Thoracic aorta (tissue), 2 donors: ENCODE results near the gene SELENOT. TPM values are rescaled to one million over a fixed set of nuclear protein-coding genes. Genes with fewer than 3 reads are reported as not detected.
A peak's percentile ranks its signal among the peaks of the same experiment; 100 is the strongest.

ENCODE experiments used
- ATAC-seq: fragments of 150-250 bp; one replicate; pipeline ENCODE4 v1.8.0; 2017; ENCODE audit warnings: low read depth; ENCODE audit not compliant: insufficient number of reproducible peaks, low FRiP score
- DNase-seq: peaks from one replicate; pipeline ENCODE4 v3.0.0-alpha.2; 2020; ENCODE audit warnings: low spot score
- H3K27ac ChIP-seq, 2 donors: fragments of 200-600 bp; sonication (generic); 1 replicate in 1 of 2; 2 replicates in 1 of 2; pipeline ENCODE4 v1.5.1; 2016; ENCODE audit warnings: mild to moderate bottlenecking in 2 of 2, moderate library complexity in 2 of 2
- H3K27me3 ChIP-seq: fragments of 200-600 bp; sonication (generic); replicated peaks from 2 replicates; pipeline ENCODE4 v1.6.0; 2016; ENCODE audit warnings: mild to moderate bottlenecking; ENCODE audit not compliant: insufficient read depth
- H3K36me3 ChIP-seq: fragments of 200-600 bp; sonication (generic); one replicate; pipeline ENCODE4 v1.5.1; 2016
- H3K4me1 ChIP-seq, 2 donors: fragments of 200-600 bp; sonication (generic); 1 replicate in 1 of 2; 2 replicates in 1 of 2; pipeline versions ENCODE4 v1.5.1 to v1.6.0; 2016; ENCODE audit warnings: low read depth in 2 of 2, mild to moderate bottlenecking in 1 of 2; ENCODE audit not compliant: control insufficient read depth in 1 of 2
- H3K4me3 ChIP-seq: fragments of 200-600 bp; sonication (generic); 2 replicates; pipeline ENCODE4 v1.5.1; 2016; ENCODE audit warnings: mild to moderate bottlenecking
- H3K9me3 ChIP-seq: fragments of 200-600 bp; sonication (generic); 2 replicates; pipeline ENCODE4 v1.5.1; 2016
- CTCF ChIP-seq: fragments of 200-600 bp; sonication (generic); IDR thresholded peaks from one replicate; pipeline ENCODE4 v1.5.1; 2019; ENCODE audit warnings: antibody characterized with exemption
- total RNA-seq, 2 donors: library from RNA; depleted of rRNA; stranded (reverse); fragments of >200 nt; gene quantifications; one replicate each; pipeline versions ENCODE4 v1.1.0 to v1.2.3, GENCODE V29; 2016

SELENOT gene
- total RNA-seq, result 100 to 1,000 TPM in 1 of 2 donors, 10 to 100 TPM in 1; 67.4 to 137 TPM

- no peaks in the 10 kb centered on the region for H3K36me3 ChIP-seq
- no peaks in the 10 kb centered on the region for H3K9me3 ChIP-seq
- peak within 1 kb of the TSS; percentile 91 to 99 for H3K27ac ChIP-seq
- peak within 1 kb of the TSS; percentile 74 for H3K4me3 ChIP-seq
- peaks cover 4 to 54% of the 10 kb centered on the region in 2 donors for H3K4me1 ChIP-seq
- peak; percentile 98 for ATAC-seq
- DNase-seq, result peak; percentile 70
- peak; percentile 57 for TF ChIP-seq CTCF
- no peaks in the 10 kb centered on the region for H3K27me3 ChIP-seq
These were observed at the start of gene SELENOT for GRCh38 chr3:150603153-150603979. Gene SELENOT (plus strand): TSS chr3:150603321. CDS start chr3:150603363, 42 bp downstream.

GRCh38 chr3:150555859-150556436 lies 47.2 kb upstream of the SELENOT start:
- ATAC-seq (no peak), DNase-seq (no peak)
- Histone ChIP-seq H3K36me3 (peaks cover 10% of the 10 kb centered on the region), H3K27ac (no peak overlapping the region), H3K4me1 (no peaks in the 10 kb centered on the region), H3K27me3 (no peaks in the 10 kb centered on the region), H3K9me3 (no peaks in the 10 kb centered on the region), H3K4me3 (no peak overlapping the region)
- TF ChIP-seq CTCF, result no peak

- Histone ChIP-seq H3K4me1 (no peaks in the 10 kb centered on the region), H3K36me3 (peaks cover 10% of the 10 kb centered on the region), H3K4me3 (no peak overlapping the region), H3K27me3 (no peaks in the 10 kb centered on the region), H3K27ac (no peak overlapping the region), H3K9me3 (no peaks in the 10 kb centered on the region)
- ATAC-seq (no peak), DNase-seq (no peak)
- no peak for TF ChIP-seq CTCF
These were observed 46.3 kb upstream of the SELENOT start for GRCh38 chr3:150556792-150557191.

- Histone ChIP-seq H3K36me3 (peaks cover 10% of the 10 kb centered on the region), H3K4me1 (no peaks in the 10 kb centered on the region), H3K27me3 (no peaks in the 10 kb centered on the region), H3K9me3 (no peaks in the 10 kb centered on the region), H3K27ac (no peak overlapping the region), H3K4me3 (no peak overlapping the region)
- DNase-seq (no peak), ATAC-seq (no peak)
- no peak for TF ChIP-seq CTCF
These were observed 45.4 kb upstream of the SELENOT start for GRCh38 chr3:150557725-150558124.

GRCh38 chr3:150564243-150564642 lies 38.9 kb upstream of the SELENOT start:
- Histone ChIP-seq H3K4me3 (no peak overlapping the region), H3K9me3 (no peaks in the 10 kb centered on the region), H3K36me3 (peaks cover 15% of the 10 kb centered on the region), H3K27ac (no peak overlapping the region), H3K4me1 (no peaks in the 10 kb centered on the region), H3K27me3 (no peaks in the 10 kb centered on the region)
- TF ChIP-seq CTCF, result no peak
- DNase-seq (no peak), ATAC-seq (no peak)
